ENCODE data around the gene ENGASE. TPM values are rescaled to one million over a fixed set of nuclear protein-coding genes. Genes with fewer than 3 reads are reported as not detected.

The ENGASE gene
- total RNA-seq, 2 experiments from 2014 or later: 28.5 to 28.9 TPM

GRCh38 chr17:79102214-79102613 is 27.6 kb downstream of the ENGASE start:
- no peaks in the 10 kb centered on the region for H3K9me3 Mint-ChIP-seq
- H3K27me3 Mint-ChIP-seq: peaks cover 11% of the 10 kb centered on the region
- H3K27ac Mint-ChIP-seq: no peak overlapping the region
- no peaks in the 10 kb centered on the region for H3K36me3 Mint-ChIP-seq (ENCODE audit: low read depth)
- DNase-seq: no peak
- ChIA-PET POLR2A (no interaction called here), CTCF (no interaction called here)
- H3K4me3 Mint-ChIP-seq: no peak overlapping the region
- no peaks in the 10 kb centered on the region for H3K4me1 Mint-ChIP-seq

- Mint-ChIP-seq H3K4me3 (no peak overlapping the region), H3K36me3 (ENCODE audit: low read depth) (no peaks in the 10 kb centered on the region), H3K27me3 (peaks cover 4% of the 10 kb centered on the region), H3K9me3 (no peaks in the 10 kb centered on the region), H3K4me1 (no peaks in the 10 kb centered on the region), H3K27ac (no peak overlapping the region)
- CTCF ChIA-PET: no interaction called here
- POLR2A ChIA-PET: no interaction called here
- DNase-seq: no peak
Measured at GRCh38 chr17:79104898-79105600, 30.4 kb downstream of the ENGASE start.

GRCh38 chr17:79105937-79106336 is 31.3 kb downstream of the ENGASE start:
- H3K4me3 Mint-ChIP-seq: no peak overlapping the region
- no peak for DNase-seq
- H3K27me3 Mint-ChIP-seq: peaks cover 4% of the 10 kb centered on the region
- no peaks in the 10 kb centered on the region for H3K9me3 Mint-ChIP-seq
- POLR2A ChIA-PET: no interaction called here
- no peaks in the 10 kb centered on the region for H3K4me1 Mint-ChIP-seq
- H3K36me3 Mint-ChIP-seq (ENCODE audit: low read depth): no peaks in the 10 kb centered on the region
- CTCF ChIA-PET: no interaction called here
- no peak overlapping the region for H3K27ac Mint-ChIP-seq

- Mint-ChIP-seq H3K27ac (no peak overlapping the region), H3K4me1 (no peaks in the 10 kb centered on the region), H3K9me3 (no peaks in the 10 kb centered on the region), H3K27me3 (peaks cover 4% of the 10 kb centered on the region), H3K36me3 (ENCODE audit: low read depth) (no peaks in the 10 kb centered on the region), H3K4me3 (no peak overlapping the region)
- no peak for DNase-seq
- POLR2A ChIA-PET: no interaction called here
- CTCF ChIA-PET: no interaction called here
Measured at GRCh38 chr17:79106958-79107357, 32.3 kb downstream of the ENGASE start.

- CTCF ChIA-PET: no interaction called here
- H3K4me3 Mint-ChIP-seq: no peak overlapping the region
Measured at GRCh38 chr17:79107499-79108231, 33.0 kb downstream of the ENGASE start.

GRCh38 chr17:79108232-79108850 is 33.7 kb downstream of the ENGASE start:
- Mint-ChIP-seq H3K27ac (no peak overlapping the region), H3K4me3 (no peak overlapping the region), H3K27me3 (peaks cover 2% of the 10 kb centered on the region), H3K9me3 (no peaks in the 10 kb centered on the region), H3K36me3 (ENCODE audit: low read depth) (no peaks in the 10 kb centered on the region), H3K4me1 (no peaks in the 10 kb centered on the region)
- no peak for DNase-seq
- ChIA-PET POLR2A (no interaction called here), CTCF (no interaction called here)

More at GRCh38 chr17:79107499-79108231, 33.0 kb downstream of the ENGASE start:
- no peaks in the 10 kb centered on the region for H3K36me3 Mint-ChIP-seq (ENCODE audit: low read depth)
- H3K9me3 Mint-ChIP-seq: no peaks in the 10 kb centered on the region
- POLR2A ChIA-PET: no interaction called here
- H3K27me3 Mint-ChIP-seq: peaks cover 4% of the 10 kb centered on the region
- no peaks in the 10 kb centered on the region for H3K4me1 Mint-ChIP-seq
- H3K27ac Mint-ChIP-seq: no peak overlapping the region
- DNase-seq: no peak

- Mint-ChIP-seq H3K36me3 (ENCODE audit: low read depth) (no peaks in the 10 kb centered on the region), H3K27me3 (peaks cover 2% of the 10 kb centered on the region), H3K4me1 (no peaks in the 10 kb centered on the region), H3K27ac (no peak overlapping the region), H3K4me3 (no peak overlapping the region), H3K9me3 (no peaks in the 10 kb centered on the region)
- DNase-seq: no peak
- ChIA-PET CTCF (no interaction called here), POLR2A (no interaction called here)
Measured at GRCh38 chr17:79108870-79109269, 34.2 kb downstream of the ENGASE start.

GRCh38 chr17:79109584-79109983 is 35.0 kb downstream of the ENGASE start:
- Mint-ChIP-seq H3K4me3 (no peak overlapping the region), H3K36me3 (ENCODE audit: low read depth) (no peaks in the 10 kb centered on the region), H3K27me3 (no peaks in the 10 kb centered on the region), H3K27ac (no peak overlapping the region), H3K4me1 (no peaks in the 10 kb centered on the region), H3K9me3 (no peaks in the 10 kb centered on the region)
- ChIA-PET POLR2A (no interaction called here), CTCF (no interaction called here)
- DNase-seq: no peak

GRCh38 chr17:79111097-79111496 is 36.5 kb downstream of the ENGASE start:
- no peak overlapping the region for H3K4me3 Mint-ChIP-seq
- no peak overlapping the region for H3K27ac Mint-ChIP-seq
- no peaks in the 10 kb centered on the region for H3K9me3 Mint-ChIP-seq
- H3K36me3 Mint-ChIP-seq (ENCODE audit: low read depth): no peaks in the 10 kb centered on the region
- ChIA-PET POLR2A (no interaction called here), CTCF (no interaction called here)
- DNase-seq: no peak
- no peaks in the 10 kb centered on the region for H3K27me3 Mint-ChIP-seq
- no peaks in the 10 kb centered on the region for H3K4me1 Mint-ChIP-seq

- Mint-ChIP-seq H3K36me3 (ENCODE audit: low read depth) (no peaks in the 10 kb centered on the region), H3K9me3 (no peaks in the 10 kb centered on the region), H3K4me3 (no peak overlapping the region), H3K27ac (no peak overlapping the region), H3K4me1 (no peaks in the 10 kb centered on the region), H3K27me3 (no peaks in the 10 kb centered on the region)
- DNase-seq: no peak
- CTCF ChIA-PET: no interaction called here
- POLR2A ChIA-PET: no interaction called here
Measured at GRCh38 chr17:79112471-79112870, 37.8 kb downstream of the ENGASE start.

- no peak overlapping the region for H3K27ac Mint-ChIP-seq
- no peak overlapping the region for H3K4me3 Mint-ChIP-seq
- H3K27me3 Mint-ChIP-seq: no peaks in the 10 kb centered on the region
- ChIA-PET CTCF (no interaction called here), POLR2A (no interaction called here)
- no peaks in the 10 kb centered on the region for H3K36me3 Mint-ChIP-seq (ENCODE audit: low read depth)
- DNase-seq: no peak
- no peaks in the 10 kb centered on the region for H3K9me3 Mint-ChIP-seq
- no peaks in the 10 kb centered on the region for H3K4me1 Mint-ChIP-seq
Measured at GRCh38 chr17:79113699-79114457, 39.3 kb downstream of the ENGASE start.

- DNase-seq: no peak
- Mint-ChIP-seq H3K9me3 (no peaks in the 10 kb centered on the region), H3K4me3 (no peak overlapping the region), H3K4me1 (no peaks in the 10 kb centered on the region), H3K27me3 (no peaks in the 10 kb centered on the region), H3K27ac (no peak overlapping the region), H3K36me3 (ENCODE audit: low read depth) (no peaks in the 10 kb centered on the region)
- ChIA-PET CTCF (no interaction called here), POLR2A (no interaction called here)
Measured at GRCh38 chr17:79114458-79115301, 40.1 kb downstream of the ENGASE start.

GRCh38 chr17:79115487-79115886 is 40.9 kb downstream of the ENGASE start:
- Mint-ChIP-seq H3K27ac (no peak overlapping the region), H3K27me3 (no peaks in the 10 kb centered on the region), H3K4me3 (no peak overlapping the region), H3K36me3 (ENCODE audit: low read depth) (no peaks in the 10 kb centered on the region), H3K4me1 (no peaks in the 10 kb centered on the region), H3K9me3 (no peaks in the 10 kb centered on the region)
- DNase-seq: no peak
- CTCF ChIA-PET: no interaction called here
- POLR2A ChIA-PET: no interaction called here
